Measurements from ENCODE around the gene ADGRG1. TPM values are rescaled to one million over a fixed set of nuclear protein-coding genes. Genes with fewer than 3 reads are reported as not detected.

ADGRG1 gene
- total RNA-seq, 1 experiment from 2014 or later, result 2.0 TPM

- Mint-ChIP-seq H3K36me3 (no peaks in the 10 kb centered on the region), H3K27ac (no peak overlapping the region), H3K27me3 (ENCODE audit: low read depth) (no peaks in the 10 kb centered on the region)
Measured at GRCh38 chr16:57658878-57659674, 30.6 kb downstream of the ADGRG1 start.

GRCh38 chr16:57660715-57661463 is 32.5 kb downstream of the ADGRG1 start:
- no peaks in the 10 kb centered on the region for H3K36me3 Mint-ChIP-seq
- H3K27ac Mint-ChIP-seq, result no peak overlapping the region
- no peak for DNase-seq (ENCODE audit: low spot score)
- H3K27me3 Mint-ChIP-seq (ENCODE audit: low read depth), result no peaks in the 10 kb centered on the region
- H3K4me1 Mint-ChIP-seq, result no peaks in the 10 kb centered on the region
- CTCF ChIA-PET, result interaction anchor here (1.2 kb wide), 1 partner anchor 11 kb away, joined by 4 read pairs; no protein-coding TSS in a partner anchor
- TF ChIP-seq MLX (CRISPR knock-in tag; IDR thresholded peaks at IDR 0.05) (no peak), GRHL2 (CRISPR knock-in tag; IDR thresholded peaks at IDR 0.05; ENCODE audit: insufficient replicate concordance, severe bottlenecking) (no peak), ZNF416 (CRISPR knock-in tag; IDR thresholded peaks at IDR 0.05) (no peak), ESRRA (CRISPR knock-in tag; IDR thresholded peaks at IDR 0.05; ENCODE audit: borderline replicate concordance) (no peak), KAT7 (CRISPR knock-in tag; IDR thresholded peaks at IDR 0.05; ENCODE audit: borderline replicate concordance) (no peak)
- POLR2A ChIA-PET, result no interaction called here
- H3K9me3 Mint-ChIP-seq, result no peaks in the 10 kb centered on the region
- no peak for ATAC-seq
- H3K4me3 Mint-ChIP-seq, result no peak overlapping the region

More at GRCh38 chr16:57658878-57659674, 30.6 kb downstream of the ADGRG1 start:
- Mint-ChIP-seq H3K4me3 (no peak overlapping the region), H3K9me3 (no peaks in the 10 kb centered on the region), H3K4me1 (no peaks in the 10 kb centered on the region)
- CTCF ChIA-PET, result interaction anchor here (0.5 to 1.0 kb wide), 3 partner anchors 9 to 262 kb away, joined by 3 to 4 read pairs (median 3); partner anchors contain the start of gene ADGRG3
- TF ChIP-seq NFYB (CRISPR knock-in tag; conservative IDR thresholded peaks at IDR 0.05; ENCODE audit: low read depth), result no peak
- TF ChIP-seq ZNF138 (CRISPR knock-in tag; conservative IDR thresholded peaks at IDR 0.05), result no peak
- TF ChIP-seq RELA (CRISPR knock-in tag; IDR thresholded peaks at IDR 0.05; ENCODE audit: borderline replicate concordance), result no peak
- TF ChIP-seq ZMAT4 (CRISPR knock-in tag; IDR thresholded peaks at IDR 0.05), result no peak
- TF ChIP-seq MXD4 (CRISPR knock-in tag; IDR thresholded peaks at IDR 0.05; ENCODE audit: borderline replicate concordance), result no peak
- no peak for TF ChIP-seq NR1H2 (CRISPR knock-in tag; IDR thresholded peaks at IDR 0.05)
- no peak for TF ChIP-seq ZNF219 (CRISPR knock-in tag; IDR thresholded peaks at IDR 0.05; ENCODE audit: borderline replicate concordance)
- no peak for TF ChIP-seq SOX15 (CRISPR knock-in tag; IDR thresholded peaks at IDR 0.05)
- DNase-seq (ENCODE audit: low spot score) (no peak), ATAC-seq (no peak)
- POLR2A ChIA-PET, result no interaction called here

GRCh38 chr16:57661510-57661909 is 33.1 kb downstream of the ADGRG1 start:
- Mint-ChIP-seq H3K36me3 (no peaks in the 10 kb centered on the region), H3K4me3 (no peak overlapping the region), H3K4me1 (no peaks in the 10 kb centered on the region), H3K27me3 (ENCODE audit: low read depth) (no peaks in the 10 kb centered on the region), H3K9me3 (no peaks in the 10 kb centered on the region), H3K27ac (no peak overlapping the region)
- ATAC-seq (no peak), DNase-seq (ENCODE audit: low spot score) (no peak)
- ChIA-PET POLR2A (no interaction called here), CTCF (interaction anchor here (1.2 kb wide), 1 partner anchor 10 kb away, joined by 4 read pairs; no protein-coding TSS in a partner anchor)
- no peak for TF ChIP-seq CBFB (CRISPR knock-in tag; IDR thresholded peaks at IDR 0.05; ENCODE audit: low read depth)
- TF ChIP-seq ZNF281 (CRISPR knock-in tag; IDR thresholded peaks at IDR 0.05), result no peak
- TF ChIP-seq FOXJ3 (CRISPR knock-in tag; IDR thresholded peaks at IDR 0.05; ENCODE audit: borderline replicate concordance), result no peak
- TF ChIP-seq ZNF138 (CRISPR knock-in tag; conservative IDR thresholded peaks at IDR 0.05), result no peak
- no peak for TF ChIP-seq TEAD1 (CRISPR knock-in tag; IDR thresholded peaks at IDR 0.05)
- TF ChIP-seq ZNF512 (CRISPR knock-in tag; IDR thresholded peaks at IDR 0.05; ENCODE audit: borderline replicate concordance), result no peak
- TF ChIP-seq E2F4 (CRISPR knock-in tag; IDR thresholded peaks at IDR 0.05; ENCODE audit: borderline replicate concordance, low read depth), result no peak
- TF ChIP-seq ZNF425 (CRISPR knock-in tag; conservative IDR thresholded peaks at IDR 0.05), result no peak
- TF ChIP-seq ZNF121 (CRISPR knock-in tag; IDR thresholded peaks at IDR 0.05), result no peak
- no peak for TF ChIP-seq RELA (CRISPR knock-in tag; IDR thresholded peaks at IDR 0.05; ENCODE audit: borderline replicate concordance)
